Stromal cell of bone marrow (primary cell): Measurements from ENCODE around the gene TNFRSF13B.
"Not testable (repeated sequence)": the region's sequence is repeated elsewhere in the genome, so short reads cannot be mapped to it uniquely, and the experiment has no call there.

Experiments used
- DNase-seq: peaks from one replicate; pipeline ENCODE4 v3.0.0-alpha.2; 2012; ENCODE audit warnings: low read depth

Gene TNFRSF13B

GRCh38 chr17:16986391-16986790 is 14.5 kb upstream of the TNFRSF13B start:
- no peak for DNase-seq

- no peak for DNase-seq
Measured at GRCh38 chr17:16981928-16982327, 10.0 kb upstream of the TNFRSF13B start.

GRCh38 chr17:16980813-16981731 is 9.2 kb upstream of the TNFRSF13B start:
- no peak for DNase-seq

GRCh38 chr17:16980061-16980460 is 8.1 kb upstream of the TNFRSF13B start:
- DNase-seq: no peak

GRCh38 chr17:16979237-16979823 is 7.4 kb upstream of the TNFRSF13B start:
- not testable (repeated sequence) for DNase-seq

GRCh38 chr17:16977932-16978331 is 6.0 kb upstream of the TNFRSF13B start:
- no peak for DNase-seq

- DNase-seq: no peak
Measured at GRCh38 chr17:16976725-16977550, 5.0 kb upstream of the TNFRSF13B start.

GRCh38 chr17:16975744-16976625 is 4.1 kb upstream of the TNFRSF13B start:
- no peak for DNase-seq

- no peak for DNase-seq
Measured at GRCh38 chr17:16975277-16975651, 3.3 kb upstream of the TNFRSF13B start.

GRCh38 chr17:16974569-16975276 is 2.8 kb upstream of the TNFRSF13B start:
- no peak for DNase-seq

GRCh38 chr17:16973760-16974540 is 2.0 kb upstream of the TNFRSF13B start:
- no peak for DNase-seq

- DNase-seq: not testable (repeated sequence)
Measured at GRCh38 chr17:16973043-16973442, 1.1 kb upstream of the TNFRSF13B start.

- no peak for DNase-seq
Measured at GRCh38 chr17:16972346-16972745, 428 bp upstream of the TNFRSF13B start.

GRCh38 chr17:16969931-16970906 is 1.7 kb downstream of the TNFRSF13B start:
- DNase-seq: no peak

GRCh38 chr17:16968786-16969185 is 3.1 kb downstream of the TNFRSF13B start:
- no peak for DNase-seq

- DNase-seq: no peak
Measured at GRCh38 chr17:16962804-16963203, 9.1 kb downstream of the TNFRSF13B start.

GRCh38 chr17:16961792-16962191 is 10.1 kb downstream of the TNFRSF13B start:
- no peak for DNase-seq

- DNase-seq: not testable (repeated sequence)
Measured at GRCh38 chr17:16961022-16961421, 10.9 kb downstream of the TNFRSF13B start.

GRCh38 chr17:16955011-16955410 is 16.9 kb downstream of the TNFRSF13B start:
- DNase-seq: not testable (repeated sequence)
